HCT116 (cell line): ENCODE data around the gene C14orf93. TPM values are rescaled to one million over a fixed set of nuclear protein-coding genes. Genes with fewer than 3 reads are reported as not detected.

Experiments used
- ATAC-seq: fragments of 200-7000 bp; cut with Tn5 transposase; 2 replicates; pipeline ENCODE4 v1.9.1; 2020; ENCODE audit warnings: mild to moderate bottlenecking, moderate library complexity
- BruUV-seq: library from RNA; stranded (reverse); fragments of 400-500 nt; replicated peaks from 2 replicates; lab custom pipeline; 2021; lab: Mats Ljungman, UMichigan
- CTCF ChIA-PET: fragments of 300-600 bp; sonication (Branson Sonifier 250); formaldehyde crosslinking; loops from one replicate; lab custom pipeline; 2021; ENCODE audit warnings: antibody characterized with exemption; lab: Charles Lee
- POLR2A ChIA-PET: fragments of 300-600, 350-600 bp; sonication (Branson Sonifier 250); formaldehyde crosslinking; loops from one replicate; lab custom pipeline; 2021; ENCODE audit warnings: antibody characterized with exemption; lab: Charles Lee
- RAD21 ChIA-PET, 2 experiments: fragments of 300-600 bp; sonication (Branson Sonifier 250); formaldehyde crosslinking; loops; one replicate each; lab custom pipeline; 2023; ENCODE audit warnings: low total read pairs in 2 of 2; ENCODE audit not compliant: uncharacterized antibody in 2 of 2, unreplicated experiment in 2 of 2, low non-redundant PET in 1 of 2; lab: Charles Lee
- DNase-seq: peaks from one replicate; pipeline ENCODE4 v3.0.0-alpha.2; 2010; ENCODE audit warnings: low read depth, low spot score
- H2AFZ ChIP-seq: fragments of 200-600 bp; shearing (Covaris generic), sonication (generic); 2 replicates; pipeline ENCODE4 v1.6.1; 2017; ENCODE audit warnings: low read depth, mixed run types, mixed read lengths, antibody characterized with exemption, low read length; ENCODE audit not compliant: poor library complexity, severe bottlenecking
- H3K27ac ChIP-seq: 2 replicates; pipeline ENCODE4 v1.5.1; 2012; ENCODE audit warnings: low read depth, low read length
- H3K27me3 ChIP-seq: fragments of 200-600 bp; sonication (generic); 2 replicates; pipeline ENCODE4 v1.6.1; 2016; ENCODE audit warnings: mixed run types, low read length, mixed read lengths; ENCODE audit not compliant: insufficient read depth
- H3K36me3 ChIP-seq, 2 experiments: fragments of 200-500 bp in 1 of 2; fragments of 200-600 bp in 1 of 2; sonication (Bioruptor generic) in 1 of 2; sonication (generic) in 1 of 2; 2 replicates each; pipeline versions ENCODE4 v1.5.1 to v1.6.1; 2014 to 2016; ENCODE audit warnings: low read length in 2 of 2, inconsistent platforms in 1 of 2, mixed read lengths in 1 of 2, mixed run types in 1 of 2; ENCODE audit not compliant: insufficient read depth in 2 of 2, control insufficient read depth in 1 of 2
- H3K4me1 ChIP-seq, 2 experiments: fragments of 200-600 bp in 1 of 2; sonication (generic) in 1 of 2; 2 replicates each; pipeline versions ENCODE4 v1.5.1 to v1.6.1; 2012 to 2017; ENCODE audit warnings: low read length in 2 of 2, inconsistent platforms in 1 of 2, mild to moderate bottlenecking in 1 of 2, mixed read lengths in 1 of 2, mixed run types in 1 of 2, moderate library complexity in 1 of 2; ENCODE audit not compliant: insufficient read depth in 2 of 2, control insufficient read depth in 1 of 2
- H3K4me2 ChIP-seq: fragments of 200-600 bp; sonication (generic); 2 replicates; pipeline ENCODE4 v1.6.1; 2017; ENCODE audit warnings: mixed run types, low read length, mixed read lengths
- H3K4me3 ChIP-seq, 2 experiments: fragments of 200-600 bp in 1 of 2; sonication (generic) in 1 of 2; replicated peaks in 1 of 2; 2 replicates each; pipeline ENCODE4 v1.5.1; 2011 to 2016; ENCODE audit warnings: low read length in 2 of 2, control low read depth in 1 of 2, low read depth in 1 of 2, mild to moderate bottlenecking in 1 of 2, mixed read lengths in 1 of 2, mixed run types in 1 of 2
- H3K79me2 ChIP-seq: fragments of 200-600 bp; sonication (generic); 2 replicates; pipeline ENCODE4 v1.6.1; 2017; ENCODE audit warnings: mild to moderate bottlenecking, mixed run types, low read length, moderate library complexity, mixed read lengths; ENCODE audit not compliant: insufficient read depth
- H3K9ac ChIP-seq: fragments of 200-600 bp; sonication (generic); 2 replicates; pipeline ENCODE4 v1.6.1; 2016; ENCODE audit warnings: low read length, mixed read lengths
- H3K9me2 ChIP-seq: fragments of 200-600 bp; sonication (generic), shearing (Covaris generic); 2 replicates; pipeline ENCODE4 v1.6.1; 2017; ENCODE audit warnings: mixed run types, mild to moderate bottlenecking, moderate library complexity; ENCODE audit not compliant: insufficient read depth
- H3K9me3 ChIP-seq, 2 experiments: fragments of 200-500 bp in 1 of 2; fragments of 200-600 bp in 1 of 2; sonication (Bioruptor generic) in 1 of 2; sonication (generic) in 1 of 2; 2 replicates each; pipeline ENCODE4 v1.6.1; 2014 to 2017; ENCODE audit warnings: low read length in 2 of 2, mixed read lengths in 2 of 2, inconsistent platforms in 1 of 2, low read depth in 1 of 2, mild to moderate bottlenecking in 1 of 2, mixed run types in 1 of 2, moderate library complexity in 1 of 2; ENCODE audit not compliant: control insufficient read depth in 1 of 2, insufficient read depth in 1 of 2
- H4K20me1 ChIP-seq: fragments of 200-600 bp; sonication (generic), shearing (Covaris generic); 2 replicates; pipeline ENCODE4 v1.6.1; 2017; ENCODE audit warnings: mixed run types, mild to moderate bottlenecking, moderate library complexity; ENCODE audit not compliant: insufficient read depth
- CBX3 ChIP-seq: IDR thresholded peaks from 2 replicates; pipeline ENCODE4 v1.6.1; 2012; ENCODE audit warnings: low read depth
- CEBPB ChIP-seq: IDR thresholded peaks from 2 replicates; pipeline ENCODE4 v1.6.1; 2012; ENCODE audit warnings: low read depth
- CTCF ChIP-seq, 3 experiments: fragments of 200-600 bp in 1 of 3; sonication (generic) in 1 of 3; IDR thresholded peaks in 2 of 3; conservative IDR thresholded peaks in 1 of 3; 2 replicates each; pipeline ENCODE4 v1.5.1; 2012 to 2017; ENCODE audit warnings: low read depth in 2 of 3, low read length in 2 of 3, antibody characterized with exemption in 1 of 3, borderline replicate concordance in 1 of 3, control low read depth in 1 of 3, mild to moderate bottlenecking in 1 of 3, mixed read lengths in 1 of 3, mixed run types in 1 of 3, moderate library complexity in 1 of 3; ENCODE audit not compliant: insufficient read depth in 1 of 3
- EGR1 ChIP-seq: IDR thresholded peaks from 2 replicates; pipeline ENCODE4 v1.6.1; 2012; ENCODE audit warnings: low read depth
- EZH2 ChIP-seq: fragments of 200-600 bp; sonication (generic); IDR thresholded peaks from 2 replicates; pipeline ENCODE4 v1.6.1; 2017; ENCODE audit warnings: antibody characterized with exemption, mixed run types
- EZH2phosphoT487 ChIP-seq: fragments of 200-600 bp; IDR thresholded peaks from 2 replicates; pipeline ENCODE4 v1.6.1; 2018; ENCODE audit warnings: antibody characterized with exemption, borderline replicate concordance
- POLR2A ChIP-seq: IDR thresholded peaks from 2 replicates; pipeline ENCODE4 v1.7.0; 2011; ENCODE audit warnings: borderline replicate concordance; ENCODE audit not compliant: insufficient read depth, insufficient read length; ENCODE audit errors: extremely low read depth
- ZFX ChIP-seq: fragments of 450-650 bp; IDR thresholded peaks from 2 replicates; pipeline ENCODE4 v1.6.1; 2017
- intact Hi-C: fragments of 100-400 bp; cut with micrococcal nuclease; formaldehyde crosslinking; loops from 2 replicates; pipeline ENCODE4 v1.10.0; 2022
- total RNA-seq: library from RNA; stranded (reverse); gene quantifications from one replicate; pipeline ENCODE4 v1.2.1, GENCODE V29; 2021; ENCODE audit not compliant: unreplicated experiment
- TF ChIP-seq, protein P1 (sequence below): IDR thresholded peaks from 2 replicates; pipeline ENCODE4 v1.6.1; 2012

Gene C14orf93
- total RNA-seq, 1 experiment from 2014 or later: 13.7 TPM

- no peak overlapping the region for H2AFZ ChIP-seq
- H3K9me3 ChIP-seq: no peaks in the 10 kb centered on the region
- POLR2A ChIA-PET: no interaction called here
- TF ChIP-seq CEBPB: no peak
- no peak for TF ChIP-seq EZH2
- TF ChIP-seq ZFX: no peak
- TF ChIP-seq, protein P1, sequence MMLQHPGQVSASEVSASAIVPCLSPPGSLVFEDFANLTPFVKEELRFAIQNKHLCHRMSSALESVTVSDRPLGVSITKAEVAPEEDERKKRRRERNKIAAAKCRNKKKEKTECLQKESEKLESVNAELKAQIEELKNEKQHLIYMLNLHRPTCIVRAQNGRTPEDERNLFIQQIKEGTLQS: no peak
- no peak for TF ChIP-seq POLR2A
- no peak for TF ChIP-seq EZH2phosphoT487
- TF ChIP-seq CTCF (IDR thresholded peaks at IDR 0.05 in 2 of 3, conservative IDR thresholded peaks at IDR 0.05 in 1 of 3; ENCODE audit: borderline replicate concordance in 1 of 3, insufficient read depth in 1 of 3, low read depth in 2 of 3, low read length in 2 of 3): no peak
- no peak for TF ChIP-seq EGR1
- TF ChIP-seq CBX3: no peak
- TF ChIP-seq, all 23 proteins: peak for 0
- RAD21 ChIA-PET: no interaction called here
- Histone ChIP-seq H3K9me2 (no peaks in the 10 kb centered on the region), H3K4me3 (no peak overlapping the region), H3K79me2 (no peaks in the 10 kb centered on the region), H3K4me2 (no peak overlapping the region), H3K27ac (no peak overlapping the region), H3K27me3 (no peaks in the 10 kb centered on the region), H4K20me1 (no peaks in the 10 kb centered on the region), H3K9ac (no peak overlapping the region), H3K4me1 (peaks cover 15 to 32% of the 10 kb centered on the region in 2 experiments), H3K36me3 (no peaks in the 10 kb centered on the region)
- BruUV-seq: no TSS peak
- no peak for DNase-seq
- intact Hi-C loops: no loop called here
- ATAC-seq: no peak
- CTCF ChIA-PET: interaction anchor here (0.8 to 1.3 kb wide), 2 partner anchors 27 to 43 kb away, joined by 3 to 4 read pairs; no protein-coding TSS in a partner anchor
Observed at GRCh38 chr14:23013054-23013748, 3.3 kb upstream of the C14orf93 start.
